IPS-NIHi7 (cell line): ENCODE results near the gene ZMIZ2.
"Not testable (repeated sequence)": the region's sequence is repeated elsewhere in the genome, so short reads cannot be mapped to it uniquely, and the experiment has no call there.

Experiments used
- DNase-seq: peaks from one replicate; pipeline ENCODE4 v3.0.0; 2012; ENCODE audit warnings: mixed read lengths; ENCODE audit errors: extremely low spot score

The ZMIZ2 gene

DNA sequence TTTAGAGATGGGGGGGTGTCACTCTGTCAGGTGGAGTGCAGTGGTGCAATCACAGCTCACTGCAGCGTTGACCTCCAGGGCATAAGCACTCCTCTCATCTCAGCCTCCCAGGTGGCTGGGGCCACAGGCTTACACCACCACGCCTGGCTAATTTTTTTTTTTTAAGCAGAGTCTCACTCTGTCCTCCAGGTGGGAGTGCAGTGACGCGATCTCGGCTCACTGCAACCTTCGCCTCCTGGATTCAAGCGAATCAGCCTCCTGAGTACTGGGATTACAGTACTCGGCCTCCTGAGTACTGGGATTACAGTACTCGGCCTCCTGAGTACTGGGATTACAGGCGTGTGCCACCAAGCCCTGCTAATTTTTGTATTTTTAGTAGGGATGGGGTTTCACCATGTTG, 24.2 kb downstream of the ZMIZ2 start:
- no peak for DNase-seq

DNA sequence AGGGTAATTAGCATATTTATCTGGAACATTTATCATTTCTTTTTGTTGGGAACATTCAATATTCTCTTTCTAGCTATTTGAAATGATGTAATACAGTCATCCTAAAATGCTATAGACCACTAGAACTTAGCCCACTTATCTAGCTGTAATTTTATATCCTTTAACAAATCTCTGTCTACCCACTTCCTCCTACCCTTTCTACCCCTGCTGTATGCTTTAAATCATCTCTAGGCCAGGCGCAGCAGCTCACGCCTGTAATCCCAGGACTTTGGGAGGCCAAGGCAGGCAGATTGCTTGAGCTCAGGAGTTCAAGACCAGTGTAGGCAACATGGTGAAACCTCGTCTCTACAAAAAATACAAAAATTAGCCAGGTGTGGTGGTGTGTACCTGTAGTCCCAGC, 25.8 kb downstream of the ZMIZ2 start:
- not testable (repeated sequence) for DNase-seq

DNA sequence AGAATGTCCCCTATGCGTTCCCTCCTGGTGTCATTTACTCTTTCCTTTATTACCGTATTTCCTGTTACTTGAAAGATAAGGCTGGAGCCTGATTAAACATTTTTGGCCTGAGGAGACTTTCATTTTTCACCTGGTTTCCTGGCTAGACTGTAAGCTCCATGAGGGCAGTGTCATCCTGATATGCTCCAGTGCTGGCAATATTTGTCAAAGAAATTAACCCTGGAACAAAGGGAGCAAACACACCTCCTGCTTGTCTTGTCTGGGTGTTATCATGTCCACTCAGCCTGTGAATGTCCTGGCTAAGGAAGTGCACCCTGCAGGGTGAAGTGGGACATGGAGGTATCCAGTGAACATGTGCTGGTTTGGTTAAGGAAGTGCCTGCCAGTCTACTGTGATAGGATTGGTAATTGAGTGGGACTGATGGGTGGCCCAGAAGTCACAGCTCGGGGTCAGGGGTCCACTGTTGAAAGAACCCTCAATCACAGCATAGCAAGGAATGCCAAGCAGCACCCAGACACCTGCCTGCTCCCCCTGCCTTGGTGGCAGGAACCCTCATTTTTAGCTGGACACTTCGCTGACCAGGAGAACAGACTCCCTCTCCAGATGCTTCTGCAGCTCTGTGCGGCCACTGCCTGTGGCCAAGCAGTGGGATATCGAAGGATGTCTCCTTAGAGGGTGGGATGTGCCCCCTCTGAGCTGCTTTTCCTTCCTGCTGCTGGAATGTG, 26.9 kb downstream of the ZMIZ2 start:
- no peak for DNase-seq

DNA sequence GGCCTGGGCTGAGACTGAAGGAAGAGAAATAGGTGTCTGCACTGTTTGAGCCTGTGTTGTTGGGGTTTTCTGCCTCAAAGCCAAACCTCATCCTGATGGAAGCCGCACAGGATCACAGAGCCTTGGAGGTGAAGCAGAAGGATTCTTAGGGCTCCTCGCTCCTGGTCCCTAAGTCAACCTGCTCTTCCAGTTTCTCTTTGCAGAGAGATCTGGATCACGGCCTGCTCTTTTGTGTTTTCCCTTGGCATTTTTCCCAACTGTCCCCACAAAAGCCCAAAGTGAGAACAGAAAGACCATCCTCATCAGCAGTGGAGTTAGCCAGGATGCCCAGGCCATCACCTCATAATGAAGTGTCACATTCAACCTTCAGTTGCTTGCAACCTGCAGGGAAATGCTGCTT, 27.6 kb downstream of the ZMIZ2 start:
- DNase-seq = no peak

DNA sequence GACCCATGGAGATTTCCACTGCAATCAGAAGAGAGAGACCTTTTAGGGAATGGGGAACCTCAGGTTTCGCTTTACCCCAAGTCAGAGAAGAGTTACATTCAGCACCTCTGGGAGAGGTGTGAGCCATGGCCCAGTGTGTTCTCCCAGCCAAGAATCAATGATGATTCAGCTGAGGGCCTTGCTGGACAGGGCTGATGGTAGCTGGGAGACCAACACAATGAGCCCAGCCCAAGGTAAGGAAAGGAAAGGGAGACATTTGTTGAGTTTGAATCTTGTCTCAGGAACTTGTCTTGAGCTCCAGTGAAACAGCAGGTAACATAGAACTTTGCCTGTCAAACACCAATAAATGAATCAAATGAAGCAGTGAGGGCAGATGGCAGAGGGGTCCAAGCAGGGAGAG, 33.8 kb downstream of the ZMIZ2 start:
- no peak for DNase-seq

DNA sequence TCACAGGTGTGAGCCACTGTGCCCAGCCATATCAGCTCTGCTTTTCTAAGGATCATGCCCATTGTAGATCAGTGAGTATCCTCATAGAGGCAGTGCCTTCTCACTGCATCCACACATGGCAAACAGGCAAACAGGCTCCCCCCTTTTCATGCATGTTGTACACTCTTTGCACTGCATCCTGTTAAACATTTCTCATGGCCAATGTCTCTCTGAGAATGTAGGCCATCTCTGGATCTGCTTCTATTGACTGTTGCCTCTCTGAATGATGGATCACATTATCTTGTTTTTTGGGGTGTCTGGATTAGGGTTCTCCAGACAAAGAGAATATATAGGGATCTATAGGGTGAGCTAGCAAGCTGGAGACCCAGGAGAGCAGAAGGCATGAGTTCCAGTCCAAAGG, 34.8 kb downstream of the ZMIZ2 start:
- no peak for DNase-seq

DNA sequence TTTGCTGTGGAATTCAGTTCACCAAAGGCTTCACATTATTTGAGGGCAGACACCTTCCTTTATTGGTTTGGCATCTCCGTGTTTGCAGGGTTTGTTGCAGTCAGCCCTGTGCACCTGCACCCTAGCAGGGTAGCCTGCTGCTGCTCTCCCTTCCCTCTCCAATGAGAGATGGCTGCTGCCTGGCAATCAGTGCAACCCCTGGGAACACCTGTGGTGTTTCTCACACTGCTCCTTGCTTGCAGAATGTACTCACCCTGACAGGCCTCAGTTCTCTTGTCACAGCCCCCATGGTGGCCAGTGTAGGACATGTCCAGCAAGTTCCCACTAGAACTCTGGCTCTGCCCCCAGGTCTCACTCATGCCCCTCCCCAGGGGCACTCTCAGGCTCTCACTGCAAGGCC, 35.7 kb downstream of the ZMIZ2 start:
- no peak for DNase-seq

DNA sequence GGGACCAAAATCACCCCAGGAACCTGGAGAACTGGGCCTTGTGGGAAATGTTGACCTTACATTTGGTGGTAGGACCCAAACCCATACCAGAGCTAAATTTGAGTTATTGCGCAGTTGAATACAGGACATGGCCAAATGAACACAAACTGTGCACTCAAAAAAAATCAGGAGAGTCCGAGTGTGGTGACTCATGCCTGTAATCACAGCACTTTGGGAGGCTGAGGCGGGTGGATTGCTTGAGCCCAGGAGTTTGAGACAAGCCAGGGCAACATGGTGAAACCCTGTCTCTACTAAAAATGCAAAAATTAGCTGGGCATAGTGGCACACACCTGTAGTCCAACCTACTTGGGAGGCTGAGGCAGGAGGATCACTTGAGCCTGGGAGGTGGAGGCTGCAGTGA, 36.6 kb downstream of the ZMIZ2 start:
- DNase-seq = not testable (repeated sequence)

DNA sequence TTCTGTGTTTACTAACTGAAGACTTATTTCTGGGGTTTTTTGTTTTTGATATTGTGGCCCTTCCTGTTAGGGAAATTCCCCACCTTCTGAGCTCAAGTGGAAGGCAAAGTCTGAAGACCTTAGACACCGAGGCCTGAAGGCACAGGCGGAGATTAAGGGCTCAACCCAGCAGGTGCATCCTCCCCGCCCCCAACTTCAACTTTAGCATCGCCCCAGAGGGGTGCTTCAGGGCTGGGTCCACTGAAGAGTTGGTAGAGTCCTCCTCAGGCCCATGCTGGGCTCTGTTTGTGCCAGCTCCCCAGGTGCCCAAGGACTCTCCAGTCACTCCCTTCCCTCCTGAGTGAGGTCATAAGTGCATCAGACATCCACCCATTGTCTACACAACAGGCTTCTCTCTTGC, 38.4 kb downstream of the ZMIZ2 start:
- DNase-seq = no peak

DNA sequence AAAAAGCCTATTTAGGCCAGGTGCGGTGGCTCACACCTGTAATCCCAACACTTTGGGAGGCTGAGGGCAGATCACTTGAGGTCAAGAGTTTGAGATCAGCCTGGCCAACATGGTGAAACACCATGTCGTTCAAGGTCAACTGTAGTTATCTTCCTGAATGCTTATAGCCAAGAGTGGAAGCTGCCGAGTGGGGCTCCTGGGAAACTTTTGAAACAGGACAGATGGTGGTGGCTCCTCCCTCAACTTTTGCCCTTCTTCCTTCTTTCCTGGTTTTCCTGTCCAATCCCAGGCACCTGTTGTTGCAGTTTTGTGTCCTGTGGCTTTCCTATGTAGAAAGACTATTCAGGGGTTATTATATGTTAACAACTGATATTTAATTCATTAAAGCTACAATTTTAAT, 39.1 kb downstream of the ZMIZ2 start:
- DNase-seq = no peak

DNA sequence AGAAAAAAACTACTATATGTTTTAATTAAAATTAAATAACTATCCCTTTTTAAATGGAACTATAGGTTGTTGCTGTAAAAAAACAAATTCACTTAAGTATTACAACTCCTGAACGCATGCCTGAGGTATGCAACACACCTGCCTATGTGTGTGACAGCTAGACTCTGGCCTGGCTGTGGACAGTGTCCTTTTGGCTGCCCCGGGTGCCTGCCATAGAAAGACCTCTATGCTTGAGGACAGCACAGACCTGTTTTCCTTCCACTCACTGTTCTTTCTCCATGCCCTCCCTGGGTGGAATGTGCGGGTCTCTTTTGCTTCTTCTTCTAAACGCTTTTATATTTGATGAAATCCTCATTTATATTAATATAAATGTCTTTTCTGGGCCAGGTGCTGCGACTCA, 41.3 kb downstream of the ZMIZ2 start:
- no peak for DNase-seq

DNA sequence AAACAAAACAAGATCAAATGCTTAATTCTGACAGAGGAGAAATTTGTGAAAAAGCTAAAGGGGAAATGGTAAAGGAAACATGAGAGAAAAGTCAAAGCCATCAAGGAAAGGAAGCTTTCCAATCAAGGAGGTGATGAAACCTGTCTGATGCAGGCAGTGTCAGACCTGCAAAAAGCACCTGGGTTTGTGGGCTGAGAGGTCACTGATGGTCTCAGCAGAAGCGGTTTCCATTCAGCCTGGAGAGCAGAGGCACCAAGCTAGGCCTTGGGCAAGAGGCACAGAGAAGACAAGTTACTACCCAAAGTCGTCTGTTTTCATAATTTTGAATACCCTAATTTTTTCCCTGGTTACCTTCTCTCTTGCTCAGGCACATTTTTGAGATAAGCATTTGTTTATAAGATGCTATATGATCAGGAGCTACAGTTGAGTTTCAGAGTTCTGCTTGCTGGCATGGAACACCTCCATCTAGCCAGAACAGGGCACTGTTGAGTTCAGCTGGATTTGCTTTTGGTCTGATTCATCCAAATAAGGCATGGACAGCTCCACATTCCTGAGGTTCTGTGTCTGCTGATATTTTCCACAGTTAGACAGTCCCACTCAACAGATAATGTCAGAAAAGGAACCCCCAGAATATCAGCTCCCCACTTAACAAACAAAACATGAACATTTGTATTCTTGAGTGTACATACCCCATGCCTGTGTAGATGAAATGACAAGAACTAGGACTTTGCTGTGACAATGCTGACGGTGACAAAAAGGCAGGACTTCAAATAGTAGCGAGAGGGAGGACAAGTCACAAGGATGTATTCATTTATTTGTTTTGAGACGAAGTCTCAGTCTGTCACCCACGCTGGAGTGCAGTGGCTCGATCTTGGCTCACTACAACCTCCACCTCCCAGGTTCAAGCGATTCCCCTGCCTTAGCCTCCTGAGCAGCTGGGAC, 42.9 kb downstream of the ZMIZ2 start:
- DNase-seq = no peak

DNA sequence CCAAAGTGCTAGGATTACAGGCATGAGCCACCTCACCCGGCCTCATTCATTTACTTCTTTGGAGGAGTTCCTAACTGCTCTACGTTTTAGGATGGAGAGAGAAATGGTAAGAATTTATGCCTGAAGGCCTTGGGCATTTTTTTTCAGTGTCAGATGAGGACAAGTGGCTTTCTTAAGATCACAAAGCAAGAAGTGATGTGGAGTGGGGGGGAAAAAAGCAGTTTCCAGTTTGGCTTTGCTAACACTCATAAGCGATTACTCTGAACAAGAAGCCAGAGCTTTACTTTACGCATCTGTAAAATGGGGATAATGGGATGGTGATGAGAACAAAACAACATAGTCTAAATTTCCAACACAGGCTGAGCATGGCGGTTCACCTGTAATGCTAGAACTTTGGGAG, 45.3 kb downstream of the ZMIZ2 start:
- DNase-seq = no peak

DNA sequence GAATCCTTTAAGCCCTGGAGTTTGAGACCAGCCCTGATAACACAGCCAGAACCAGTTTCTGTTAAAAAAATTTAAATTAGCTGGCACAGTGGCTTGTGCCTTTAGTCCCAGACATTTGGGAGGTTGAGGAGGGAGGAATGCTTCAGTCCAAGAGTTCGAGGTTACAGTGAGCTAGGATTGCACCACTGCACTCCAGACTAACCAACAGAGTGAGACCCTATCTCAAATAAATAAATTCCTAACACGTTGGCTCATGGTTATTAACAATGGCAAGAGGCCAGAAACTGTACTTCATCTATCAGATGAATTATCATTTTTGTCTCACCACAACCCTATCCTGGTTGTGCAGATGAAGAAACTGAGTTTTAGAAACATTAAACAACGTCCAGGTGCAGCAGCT, 45.7 kb downstream of the ZMIZ2 start:
- DNase-seq = no peak

DNA sequence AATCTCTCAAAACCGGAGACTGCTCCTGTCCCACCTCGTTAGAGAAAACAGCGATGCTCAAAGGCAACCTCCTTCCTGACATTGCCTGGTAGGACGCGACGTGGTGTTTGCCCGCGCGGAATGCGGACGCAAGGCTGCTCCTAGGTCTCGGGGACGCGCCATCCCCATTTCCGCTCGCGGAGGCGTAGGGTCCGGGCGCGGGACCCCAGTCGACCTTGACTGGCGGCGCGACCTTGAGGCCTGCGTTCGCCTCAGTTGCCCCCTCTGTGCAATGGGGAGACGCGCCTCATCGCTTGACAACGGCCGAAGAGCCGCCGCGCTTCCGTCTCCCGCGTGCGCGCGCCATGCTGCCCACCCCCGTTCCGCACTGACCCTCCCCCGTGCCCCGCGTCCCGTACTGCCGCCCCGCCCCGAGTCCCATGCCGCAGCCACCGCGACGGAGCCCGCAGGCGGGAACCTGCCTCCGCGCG, 47.4 kb downstream of the ZMIZ2 start:
- DNase-seq = peak; percentile 76

DNA sequence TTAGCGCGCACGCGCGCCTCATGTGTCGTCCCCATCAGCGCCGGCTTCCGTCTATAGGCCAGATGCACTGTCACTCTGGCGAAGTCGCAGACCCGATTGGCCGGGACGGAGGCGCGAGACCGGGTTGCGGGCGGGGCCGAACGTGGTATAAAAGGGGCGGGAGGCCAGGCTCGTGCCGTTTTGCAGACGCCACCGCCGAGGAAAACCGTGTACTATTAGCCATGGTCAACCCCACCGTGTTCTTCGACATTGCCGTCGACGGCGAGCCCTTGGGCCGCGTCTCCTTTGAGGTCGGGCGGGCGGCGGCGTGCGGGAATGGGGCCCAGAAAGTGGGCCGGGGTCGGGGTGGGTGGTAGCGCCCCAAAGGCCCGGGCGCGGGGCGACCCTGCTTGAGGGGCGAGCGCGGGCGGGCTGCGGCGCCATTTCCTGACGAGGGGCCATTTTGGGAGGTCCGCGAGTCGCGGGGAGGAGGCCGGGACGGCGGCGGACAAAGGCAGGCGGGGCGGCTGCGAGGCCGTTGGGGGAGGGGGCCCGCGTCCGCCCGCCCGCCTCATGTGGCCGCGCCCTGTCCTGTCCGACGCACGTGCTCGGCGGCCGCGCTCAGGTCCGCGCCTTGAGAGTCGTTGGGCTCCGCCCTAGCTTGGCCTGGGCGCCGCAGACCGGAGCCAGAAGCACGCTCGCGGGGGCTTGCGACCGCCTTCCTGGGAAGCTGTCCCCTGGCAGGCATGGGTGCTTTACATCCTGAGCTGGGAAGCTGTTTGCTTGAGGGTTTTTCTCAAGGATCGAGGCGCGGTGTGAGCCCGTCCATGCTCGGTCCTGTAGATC, 48.1 kb downstream of the ZMIZ2 start, which contains the start of gene PPIA:
TSS of gene PPIA (plus strand) at position 178 of the 825 bp plus-strand sequence. CDS start at position 222, 44 bp downstream.
- peak; percentile 100 for DNase-seq

DNA sequence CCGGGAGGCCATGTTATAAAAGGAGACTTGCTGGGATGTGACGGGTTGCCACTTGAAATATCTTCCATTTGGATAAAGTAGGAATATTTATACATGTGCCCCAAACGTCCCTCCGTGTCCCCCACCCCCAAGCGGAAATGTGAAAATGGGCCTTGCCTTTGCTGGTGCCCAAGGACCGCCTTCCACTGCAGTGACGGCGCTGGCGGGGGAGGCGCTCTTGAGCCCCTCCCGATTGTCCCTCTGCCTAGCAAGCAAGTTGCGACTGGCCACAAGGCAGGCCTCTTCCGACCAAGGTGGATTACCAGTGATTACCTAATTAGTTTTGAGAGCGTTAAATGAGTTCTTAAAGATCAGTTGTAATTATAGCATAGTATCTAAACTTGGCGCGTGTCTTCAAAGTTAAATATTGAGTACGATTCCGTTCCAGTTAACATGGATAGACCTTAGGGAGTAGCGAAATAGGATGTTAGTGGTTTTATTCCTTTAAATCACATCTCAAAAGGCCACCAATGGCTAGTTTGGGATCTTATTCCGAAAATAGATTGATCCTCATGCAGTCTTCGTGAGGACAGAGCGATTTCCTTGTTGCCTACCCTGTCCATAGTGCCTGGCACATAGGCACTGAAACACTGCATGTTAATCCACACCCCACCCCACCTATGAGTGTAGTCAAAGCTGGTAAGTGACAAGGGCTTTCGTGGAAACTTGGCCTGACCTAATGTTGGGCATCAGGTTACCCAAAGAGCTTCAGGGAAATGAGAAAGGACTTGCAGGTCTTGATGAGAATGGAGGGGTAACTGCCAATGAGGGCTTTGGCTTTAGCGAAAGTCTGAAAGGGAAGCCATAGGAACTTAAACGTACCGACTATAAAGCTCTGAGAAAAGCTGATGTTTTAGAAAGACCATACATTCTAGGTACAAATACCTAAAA, 48.9 kb downstream of the ZMIZ2 start:
- DNase-seq = peak; percentile 75

DNA sequence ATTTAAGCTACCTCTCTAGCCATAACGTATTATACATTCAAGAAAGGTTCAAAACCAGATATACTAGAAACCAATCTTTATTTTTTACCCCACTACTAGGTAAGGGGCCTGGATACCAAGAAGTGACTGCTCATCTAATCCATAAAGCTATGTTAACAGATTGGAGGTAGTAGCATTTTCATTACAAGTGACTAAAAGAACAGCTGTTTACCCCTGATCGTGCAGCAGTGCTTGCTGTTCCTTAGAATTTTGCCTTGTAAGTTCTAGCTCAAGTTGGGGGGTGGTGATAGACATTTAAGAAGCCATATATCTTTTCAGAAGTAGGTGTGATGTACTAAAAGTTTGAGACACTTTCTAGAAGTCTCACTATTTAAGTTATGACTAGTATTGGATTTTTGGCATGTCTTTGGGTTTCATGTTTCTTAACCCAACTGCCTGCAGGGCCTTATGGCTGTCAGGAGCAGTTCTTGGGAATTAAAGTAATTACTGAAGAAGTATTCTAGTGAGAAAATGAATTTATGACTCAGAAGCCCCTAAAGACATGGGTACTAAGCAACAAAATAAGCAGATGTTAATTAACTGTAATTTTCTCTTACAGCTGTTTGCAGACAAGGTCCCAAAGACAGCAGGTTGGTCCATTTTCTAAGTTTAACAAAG, 50.1 kb downstream of the ZMIZ2 start:
- DNase-seq = no peak

DNA sequence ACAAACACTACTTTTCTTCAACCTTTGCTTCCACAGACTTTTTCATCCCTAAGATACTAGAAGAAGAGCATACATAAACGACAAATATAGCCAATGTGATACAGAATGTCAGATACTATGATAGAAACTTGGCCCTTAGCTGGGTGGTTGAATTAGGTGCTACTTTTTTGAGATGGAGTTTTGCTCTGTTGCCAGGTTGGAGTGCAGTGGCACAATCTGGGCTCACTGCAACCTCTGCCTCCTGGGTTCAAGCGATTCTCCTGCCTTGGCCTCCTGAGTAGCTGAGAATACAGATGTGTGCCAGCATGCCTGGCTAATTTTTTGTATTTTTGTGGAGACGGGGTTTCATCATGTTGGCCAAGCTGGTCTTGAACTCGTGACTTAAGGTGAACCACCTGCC, 51.3 kb downstream of the ZMIZ2 start:
- DNase-seq = no peak

DNA sequence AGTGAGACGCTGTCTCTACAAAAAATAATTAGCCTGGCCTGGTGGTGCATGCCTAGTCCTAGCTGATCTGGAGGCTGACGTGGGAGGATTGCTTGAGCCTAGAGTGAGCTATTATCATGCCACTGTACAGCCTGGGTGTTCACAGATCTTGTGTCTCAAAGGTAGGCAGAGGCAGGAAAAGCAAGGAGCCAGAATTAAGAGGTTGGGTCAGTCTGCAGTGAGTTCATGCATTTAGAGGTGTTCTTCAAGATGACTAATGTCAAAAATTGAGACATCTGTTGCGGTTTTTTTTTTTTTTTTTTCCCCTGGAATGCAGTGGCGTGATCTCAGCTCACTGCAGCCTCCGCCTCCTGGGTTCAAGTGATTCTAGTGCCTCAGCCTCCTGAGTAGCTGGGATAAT, 53.2 kb downstream of the ZMIZ2 start:
- DNase-seq = no peak
